GM12878 (cell line): ENCODE results near the gene NR2F1-AS1.

Experiments used
- ATF2 ChIP-seq: IDR thresholded peaks from 2 replicates; pipeline ENCODE4 v1.6.1; 2012; ENCODE audit warnings: low read length, inconsistent platforms
- CTCF ChIP-seq, 3 experiments: IDR thresholded peaks in 2 of 3; conservative IDR thresholded peaks in 1 of 3; 2 replicates each; pipeline ENCODE4 v1.5.1; 2011; ENCODE audit warnings: low read depth in 3 of 3, low read length in 3 of 3, mild to moderate bottlenecking in 3 of 3, control low read depth in 2 of 3, moderate library complexity in 2 of 3, inconsistent platforms in 1 of 3, mixed read lengths in 1 of 3; ENCODE audit not compliant: control insufficient read depth in 2 of 3, insufficient read depth in 1 of 3; ENCODE audit errors: extremely low read depth in 1 of 3
- E4F1 ChIP-seq: fragments of 450-650 bp; IDR thresholded peaks from 2 replicates; pipeline ENCODE4 v1.6.1; 2018; ENCODE audit warnings: borderline replicate concordance, mild to moderate bottlenecking; ENCODE audit not compliant: partially characterized antibody
- EGR1 ChIP-seq, 2 experiments: IDR thresholded peaks; 1 replicate in 1 of 2; 2 replicates in 1 of 2; pipeline ENCODE4 v1.6.1; 2011 to 2012; ENCODE audit warnings: low read depth in 2 of 2, low read length in 2 of 2, borderline replicate concordance in 1 of 2, mild to moderate bottlenecking in 1 of 2, moderate library complexity in 1 of 2
- IRF3 ChIP-seq: fragments of 450-650 bp; IDR thresholded peaks from 2 replicates; pipeline ENCODE4 v1.6.1; 2014; ENCODE audit warnings: mild to moderate bottlenecking
- MXI1 ChIP-seq: fragments of 150-350 bp; IDR thresholded peaks from 2 replicates; pipeline ENCODE4 v1.6.1; 2011; ENCODE audit warnings: low read depth, mild to moderate bottlenecking, inconsistent platforms, low read length, improper control_type of control experiment
- POLR2A ChIP-seq: IDR thresholded peaks from 2 replicates; pipeline ENCODE4 v1.6.1; 2011; ENCODE audit warnings: low read depth, mild to moderate bottlenecking, low read length
- POLR2AphosphoS2 ChIP-seq: IDR thresholded peaks from 2 replicates; pipeline ENCODE4 v1.6.1; 2011; ENCODE audit warnings: low read depth, mild to moderate bottlenecking, low read length, improper control_type of control experiment, moderate library complexity
- RAD21 ChIP-seq: IDR thresholded peaks from 2 replicates; pipeline ENCODE4 v1.6.1; 2011; ENCODE audit warnings: mild to moderate bottlenecking, low read depth, low read length, moderate library complexity; ENCODE audit not compliant: insufficient read depth
- REST ChIP-seq: IDR thresholded peaks from 2 replicates; pipeline ENCODE4 v1.6.1; 2012; ENCODE audit warnings: mild to moderate bottlenecking, low read depth, low read length
- SMAD1 ChIP-seq: fragments of 450-650 bp; IDR thresholded peaks from 2 replicates; pipeline ENCODE4 v1.6.1; 2018; ENCODE audit warnings: mild to moderate bottlenecking, low read depth; ENCODE audit not compliant: partially characterized antibody
- TAF1 ChIP-seq: IDR thresholded peaks from 2 replicates; pipeline ENCODE4 v1.6.1; 2011; ENCODE audit warnings: mild to moderate bottlenecking, low read depth, low read length, borderline replicate concordance
- USF2 ChIP-seq: IDR thresholded peaks from 2 replicates; pipeline ENCODE4 v1.6.1; 2011; ENCODE audit warnings: low read depth, low read length, improper control_type of control experiment, borderline replicate concordance
- ZBTB40 ChIP-seq: fragments of 450-650 bp; IDR thresholded peaks from 2 replicates; pipeline ENCODE4 v1.6.1; 2016; ENCODE audit warnings: mild to moderate bottlenecking, moderate library complexity, borderline replicate concordance

- TF ChIP-seq REST (no peak), USF2 (no peak), E4F1 (no peak), ATF2 (no peak), RAD21 (no peak), TAF1 (no peak), CTCF (IDR thresholded peaks at IDR 0.05 in 2 of 3, conservative IDR thresholded peaks at IDR 0.05 in 1 of 3; ENCODE audit: control insufficient read depth in 2 of 3, extremely low read depth in 1 of 3, insufficient read depth in 1 of 3, low read depth in 3 of 3, low read length in 3 of 3) (no peak), ZBTB40 (no peak), POLR2A (no peak), MXI1 (no peak), EGR1 (IDR thresholded peaks at IDR 0.05; ENCODE audit: borderline replicate concordance in 1 of 2, low read depth in 2 of 2, low read length in 2 of 2) (no peak), SMAD1 (no peak), POLR2AphosphoS2 (no peak), IRF3 (no peak)
Observed at GRCh38 chr5:93569300-93570160, 11.5 kb downstream of the NR2F1-AS1 start.
